HG03139 (cell line): ENCODE data around the gene SEMA6A.

ENCODE experiments used
- ATAC-seq: cut with Tn5 transposase; IDR thresholded peaks from one replicate; pipeline ENCODE4 v1.9.1; 2021; ENCODE audit not compliant: unreplicated experiment

The SEMA6A gene

GRCh38 chr5:116574367-116575325, at the start of gene SEMA6A:
Gene SEMA6A, minus strand, starts transcription at chr5:116574823. Its CDS starts 69,879 bp downstream, at chr5:116504944.
- ATAC-seq: peak; percentile 45

- ATAC-seq: no peak
Observed at GRCh38 chr5:116622375-116623050, 47.9 kb upstream of the SEMA6A start.

- no peak for ATAC-seq
Observed at GRCh38 chr5:116621599-116621998, 47.0 kb upstream of the SEMA6A start.

GRCh38 chr5:116616876-116617275, 42.3 kb upstream of the SEMA6A start:
- no peak for ATAC-seq

GRCh38 chr5:116614603-116614920, 39.9 kb upstream of the SEMA6A start:
- ATAC-seq: no peak

- no peak for ATAC-seq
Observed at GRCh38 chr5:116613445-116613844, 38.8 kb upstream of the SEMA6A start.

GRCh38 chr5:116612431-116612830, 37.8 kb upstream of the SEMA6A start:
- no peak for ATAC-seq

GRCh38 chr5:116605310-116606070, 30.9 kb upstream of the SEMA6A start:
- ATAC-seq: no peak

- ATAC-seq: no peak
Observed at GRCh38 chr5:116604805-116605204, 30.2 kb upstream of the SEMA6A start.

GRCh38 chr5:116600876-116601275, 26.3 kb upstream of the SEMA6A start:
- no peak for ATAC-seq

GRCh38 chr5:116598911-116599310, 24.3 kb upstream of the SEMA6A start:
- no peak for ATAC-seq

- no peak for ATAC-seq
Observed at GRCh38 chr5:116595498-116595897, 20.9 kb upstream of the SEMA6A start.

- ATAC-seq: no peak
Observed at GRCh38 chr5:116593340-116593739, 18.7 kb upstream of the SEMA6A start.

GRCh38 chr5:116585227-116585626, 10.6 kb upstream of the SEMA6A start:
- ATAC-seq: no peak

GRCh38 chr5:116583862-116584222, 9.2 kb upstream of the SEMA6A start:
- no peak for ATAC-seq

- no peak for ATAC-seq
Observed at GRCh38 chr5:116583085-116583861, 8.7 kb upstream of the SEMA6A start.

GRCh38 chr5:116581910-116582309, 7.3 kb upstream of the SEMA6A start:
- ATAC-seq: no peak

- no peak for ATAC-seq
Observed at GRCh38 chr5:116579144-116579543, 4.5 kb upstream of the SEMA6A start.

GRCh38 chr5:116578676-116579075, 4.1 kb upstream of the SEMA6A start:
- no peak for ATAC-seq

GRCh38 chr5:116577064-116577788, 2.6 kb upstream of the SEMA6A start:
- ATAC-seq: peak; percentile 46
